HepG2 (cell line): ENCODE measurements around the gene KPNB1. TPM values are rescaled to one million over a fixed set of nuclear protein-coding genes. Genes with fewer than 3 reads are reported as not detected.

Source experiments
- ATAC-seq: fragments of 200-7000 bp; cut with Tn5 transposase; 3 replicates; pipeline ENCODE4 v1.9.1; 2020; ENCODE audit warnings: mild to moderate bottlenecking, moderate library complexity
- BruUV-seq: library from RNA; stranded (reverse); fragments of 400-500 nt; replicated peaks from 2 replicates; lab custom pipeline; 2021; lab: Mats Ljungman, UMichigan
- CTCF ChIA-PET: fragments of 300-600 bp; formaldehyde crosslinking; extraction: SDS; loops from one replicate; lab custom pipeline; 2021; ENCODE audit warnings: low total read pairs, inconsistent platforms, low intra/inter-chr PET ratio; lab: Yijun Ruan, JAX
- POLR2A ChIA-PET: fragments of 350-600 bp; sonication (Branson Sonifier 250); formaldehyde crosslinking; loops from one replicate; lab custom pipeline; 2020; ENCODE audit warnings: antibody characterized with exemption, inconsistent platforms; lab: Yijun Ruan, JAX
- DNase-seq: peaks from one replicate; pipeline ENCODE4 v3.0.0-alpha.2; 2015; ENCODE audit warnings: low spot score
- FAIRE-seq: peaks from 3 replicates; lab custom pipeline; 2011; peaks lifted over from hg19 to GRCh38; lab: Jason Lieb, UNC
- H2AFZ ChIP-seq: one replicate; pipeline ENCODE4 v1.6.1; 2011; ENCODE audit warnings: low read length, inconsistent platforms
- H3K27ac ChIP-seq: fragments of 300-600 bp; 3 replicates; pipeline ENCODE4 v1.8.0; 2011; ENCODE audit warnings: mixed run types, mild to moderate bottlenecking, mixed read lengths, low read length, inconsistent platforms; ENCODE audit not compliant: insufficient read depth; ENCODE audit errors: extremely low read length
- H3K27me3 ChIP-seq, 2 experiments: fragments of 200-600 bp in 1 of 2; 2 replicates in 1 of 2; 3 replicates in 1 of 2; pipeline versions ENCODE4 v1.6.0 to v1.8.0; 2011; ENCODE audit warnings: low read length in 2 of 2, mild to moderate bottlenecking in 2 of 2, moderate library complexity in 2 of 2, inconsistent platforms in 1 of 2; ENCODE audit not compliant: insufficient read depth in 2 of 2, control insufficient read depth in 1 of 2
- H3K36me3 ChIP-seq, 2 experiments: fragments of 200-600 bp in 1 of 2; replicated peaks in 1 of 2; 2 replicates in 1 of 2; 3 replicates in 1 of 2; pipeline versions ENCODE4 v1.5.1 to v1.8.0; 2011; ENCODE audit warnings: low read length in 2 of 2, inconsistent platforms in 1 of 2; ENCODE audit not compliant: insufficient read depth in 2 of 2, control insufficient read depth in 1 of 2
- H3K4me1 ChIP-seq: 2 replicates; pipeline ENCODE4 v1.5.1; 2012; ENCODE audit warnings: low read length, inconsistent platforms; ENCODE audit not compliant: insufficient read depth
- H3K4me2 ChIP-seq: 2 replicates; pipeline ENCODE4 v1.6.0; 2011; ENCODE audit warnings: low read depth, low read length, inconsistent platforms
- H3K4me3 ChIP-seq, 3 experiments: fragments of 200-600 bp in 1 of 3; sonication (generic), shearing (Covaris generic) in 1 of 3; replicated peaks in 1 of 3; 2 replicates each; pipeline ENCODE4 v1.5.1; 2011 to 2016; ENCODE audit warnings: low read length in 3 of 3, inconsistent platforms in 2 of 3, low read depth in 2 of 3, mild to moderate bottlenecking in 2 of 3, control low read depth in 1 of 3, mixed read lengths in 1 of 3; ENCODE audit not compliant: insufficient read depth in 1 of 3
- H3K79me2 ChIP-seq: one replicate; pipeline ENCODE4 v1.6.1; 2011; ENCODE audit warnings: low read length, inconsistent platforms; ENCODE audit not compliant: insufficient read depth
- H3K9ac ChIP-seq: 2 replicates; pipeline ENCODE4 v1.6.0; 2011; ENCODE audit warnings: mild to moderate bottlenecking, low read depth, low read length, inconsistent platforms; ENCODE audit not compliant: insufficient read depth
- H3K9me3 ChIP-seq: 2 replicates; pipeline ENCODE4 v1.5.1; 2012; ENCODE audit warnings: mild to moderate bottlenecking, low read length
- H4K20me1 ChIP-seq: 2 replicates; pipeline ENCODE4 v1.6.0; 2011; ENCODE audit warnings: inconsistent platforms, mild to moderate bottlenecking, low read length, moderate library complexity; ENCODE audit not compliant: insufficient read depth
- ASH2L ChIP-seq: fragments of 300-600, 200-600 bp; sonication (generic); IDR thresholded peaks from 2 replicates; pipeline ENCODE4 v1.7.0; 2017; ENCODE audit warnings: low read depth, mild to moderate bottlenecking, moderate library complexity, mixed read lengths, low read length; ENCODE audit not compliant: insufficient read length
- ELF3 ChIP-seq: IDR thresholded peaks from 2 replicates; pipeline ENCODE4 v1.6.1; 2016; ENCODE audit warnings: missing genetic modification reagents, missing compliant biosample characterization
- FOXA1 ChIP-seq, 2 experiments: fragments of 450-650 bp in 1 of 2; sonication (generic) in 1 of 2; formaldehyde crosslinking in 1 of 2; IDR thresholded peaks; 2 replicates each; pipeline versions ENCODE4 v1.4.0 to v1.6.1; 2016 to 2020; ENCODE audit warnings: missing genetic modification reagents in 1 of 2
- FOXA3 ChIP-seq: IDR thresholded peaks from 2 replicates; pipeline ENCODE4 v1.6.1; 2016; ENCODE audit warnings: missing genetic modification reagents, missing compliant biosample characterization
- FOXK2 ChIP-seq: fragments of 450-650 bp; IDR thresholded peaks from 2 replicates; pipeline ENCODE4 v1.6.1; 2016
- GATAD2A ChIP-seq: IDR thresholded peaks from 2 replicates; pipeline ENCODE4 v1.6.1; 2016
- MAF1 ChIP-seq: sonication (generic); formaldehyde crosslinking; IDR thresholded peaks from 2 replicates; pipeline ENCODE4 v1.5.0; 2020; ENCODE audit warnings: missing genetic modification reagents, borderline replicate concordance
- MIXL1 ChIP-seq: IDR thresholded peaks from 2 replicates; pipeline ENCODE4 v1.6.1; 2016
- POLR2AphosphoS5 ChIP-seq: IDR thresholded peaks from 2 replicates; pipeline ENCODE4 v1.6.1; 2012; ENCODE audit warnings: low read depth, low read length
- POLR2G ChIP-seq: fragments of 200-400 bp; formaldehyde crosslinking; IDR thresholded peaks from 2 replicates; pipeline ENCODE4 v1.6.1; 2018; ENCODE audit warnings: mild to moderate bottlenecking, low read depth, low read length, moderate library complexity
- RBFOX2 ChIP-seq: fragments of 200-400 bp; formaldehyde crosslinking; IDR thresholded peaks from 2 replicates; pipeline ENCODE4 v1.6.1; 2017; ENCODE audit warnings: low read depth, mild to moderate bottlenecking, low read length
- RBM22 ChIP-seq: fragments of 200-400 bp; formaldehyde crosslinking; optimal IDR thresholded peaks from 2 replicates; pipeline ENCODE3; 2017; ENCODE audit warnings: mild to moderate bottlenecking, low read length, moderate library complexity
- SMC3 ChIP-seq: IDR thresholded peaks from 2 replicates; pipeline ENCODE4 v1.6.1; 2011; ENCODE audit warnings: low read length, improper control_type of control experiment
- SOX13 ChIP-seq, 3 experiments: fragments of 450-650 bp in 1 of 3; sonication (generic) in 1 of 3; formaldehyde crosslinking in 1 of 3; IDR thresholded peaks in 2 of 3; conservative IDR thresholded peaks in 1 of 3; 2 replicates each; pipeline versions ENCODE4 v1.5.0 to v1.6.1; 2016 to 2020; ENCODE audit warnings: antibody characterized with exemption in 1 of 3, mild to moderate bottlenecking in 1 of 3, missing compliant biosample characterization in 1 of 3, missing genetic modification reagents in 1 of 3, moderate library complexity in 1 of 3
- SSRP1 ChIP-seq: IDR thresholded peaks from 2 replicates; pipeline ENCODE4 v1.6.1; 2016; ENCODE audit warnings: control low read depth
- STAG1 ChIP-seq: sonication (generic); formaldehyde crosslinking; IDR thresholded peaks from 2 replicates; pipeline ENCODE4 v1.4.0; 2020; ENCODE audit warnings: missing genetic modification reagents
- TGIF2 ChIP-seq: IDR thresholded peaks from 2 replicates; pipeline ENCODE4 v1.6.1; 2016; ENCODE audit warnings: control low read depth, missing compliant biosample characterization
- WGBS: methylation state at CpG from one replicate; pipeline ENCODE4 v1.1.6; 2017; ENCODE audit warnings: low lambda C conversion rate; 5-methylcytosine and 5-hydroxymethylcytosine counted together
- in situ Hi-C: cut with HindIII; loops from 2 replicates; pipeline ENCODE4 v1.10.0; 2017; ENCODE audit warnings: low pct_unique_long_range_greater_than_20kb; ENCODE audit not compliant: extremely low pct_ligation_motif_present
- intact Hi-C: fragments of 100-400 bp; cut with micrococcal nuclease; formaldehyde crosslinking; loops from one replicate; pipeline ENCODE4 v1.10.0; 2022; ENCODE audit not compliant: unreplicated experiment
- polyA plus RNA-seq, 8 experiments: library from polyadenylated mRNA; depleted of rRNA in 3 of 8; stranded (reverse) in 7 of 8; unstranded in 1 of 8; fragments of >200 nt; fragmentation: Illumina TruSeq in 4 of 8; extraction: Trizol in 4 of 8; gene quantifications; 2 replicates each; pipeline versions ENCODE4 v1.2.1 to v1.2.3, GENCODE V29; 2011 to 2016; ENCODE audit warnings: low read depth in 4 of 8, missing spikeins in 1 of 8, mixed read lengths in 1 of 8; ENCODE audit not compliant: insufficient read depth in 1 of 8
- total RNA-seq, 5 experiments: library from RNA; depleted of rRNA; stranded (reverse); fragments of >200 nt; fragmentation: Illumina TruSeq; extraction: Trizol; gene quantifications; 2 replicates each; pipeline ENCODE4 v1.2.3, GENCODE V29; 2016; ENCODE audit warnings: low read depth in 1 of 5
- TF ChIP-seq, protein P1 (sequence below): sonication (generic); formaldehyde crosslinking; IDR thresholded peaks from 2 replicates; pipeline ENCODE4 v1.5.0; 2020; ENCODE audit warnings: mild to moderate bottlenecking, missing genetic modification reagents, moderate library complexity
- TF ChIP-seq, protein P2 (sequence below): IDR thresholded peaks from 2 replicates; pipeline ENCODE4 v1.6.1; 2012; ENCODE audit warnings: low read depth, low read length, improper control_type of control experiment
- TF ChIP-seq, protein P3 (sequence below): sonication (generic); formaldehyde crosslinking; IDR thresholded peaks from 2 replicates; pipeline ENCODE4 v1.8.0; 2023; ENCODE audit warnings: mild to moderate bottlenecking, missing genetic modification reagents

The KPNB1 gene
- total and polyA plus RNA-seq, 2 of the 13 experiments (the other 11 are each of a cell fraction or from before 2014, with no cell fraction given): 164 to 424 TPM

DNA sequence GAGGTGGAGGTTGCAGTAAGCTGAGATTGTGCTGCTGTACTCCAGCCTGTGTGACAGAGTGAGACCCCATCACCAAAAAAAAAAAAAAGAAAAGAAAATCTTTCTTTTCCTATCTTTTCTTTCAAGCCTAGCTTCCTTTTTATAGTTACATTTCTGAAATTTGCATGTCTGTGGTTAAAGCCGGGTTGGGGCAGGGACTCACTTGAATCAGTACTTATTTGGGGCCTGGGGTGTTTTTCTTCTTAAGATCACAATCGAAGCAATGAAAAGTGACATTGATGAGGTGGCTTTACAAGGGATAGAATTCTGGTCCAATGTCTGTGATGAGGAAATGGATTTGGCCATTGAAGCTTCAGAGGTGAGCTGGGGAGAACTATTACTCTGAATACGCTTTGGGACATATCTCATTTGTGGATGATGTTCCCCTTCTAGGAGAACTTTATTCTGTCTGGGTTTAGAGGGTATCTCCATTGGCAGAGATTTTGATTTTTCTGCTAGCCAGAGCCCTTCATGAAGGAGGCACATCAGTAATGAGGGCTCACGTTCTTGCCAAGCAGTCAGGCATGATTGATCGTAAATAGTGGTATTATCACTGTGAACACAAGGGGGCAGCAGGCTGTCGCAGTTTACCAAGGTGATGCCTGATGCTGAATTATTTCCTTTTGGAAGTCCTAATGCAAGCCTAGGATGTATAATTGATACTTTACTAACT is 14.3 kb downstream of the KPNB1 start:
- TF ChIP-seq, protein P1, sequence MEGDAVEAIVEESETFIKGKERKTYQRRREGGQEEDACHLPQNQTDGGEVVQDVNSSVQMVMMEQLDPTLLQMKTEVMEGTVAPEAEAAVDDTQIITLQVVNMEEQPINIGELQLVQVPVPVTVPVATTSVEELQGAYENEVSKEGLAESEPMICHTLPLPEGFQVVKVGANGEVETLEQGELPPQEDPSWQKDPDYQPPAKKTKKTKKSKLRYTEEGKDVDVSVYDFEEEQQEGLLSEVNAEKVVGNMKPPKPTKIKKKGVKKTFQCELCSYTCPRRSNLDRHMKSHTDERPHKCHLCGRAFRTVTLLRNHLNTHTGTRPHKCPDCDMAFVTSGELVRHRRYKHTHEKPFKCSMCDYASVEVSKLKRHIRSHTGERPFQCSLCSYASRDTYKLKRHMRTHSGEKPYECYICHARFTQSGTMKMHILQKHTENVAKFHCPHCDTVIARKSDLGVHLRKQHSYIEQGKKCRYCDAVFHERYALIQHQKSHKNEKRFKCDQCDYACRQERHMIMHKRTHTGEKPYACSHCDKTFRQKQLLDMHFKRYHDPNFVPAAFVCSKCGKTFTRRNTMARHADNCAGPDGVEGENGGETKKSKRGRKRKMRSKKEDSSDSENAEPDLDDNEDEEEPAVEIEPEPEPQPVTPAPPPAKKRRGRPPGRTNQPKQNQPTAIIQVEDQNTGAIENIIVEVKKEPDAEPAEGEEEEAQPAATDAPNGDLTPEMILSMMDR (CRISPR knock-in tag): peak; percentile 87
- TF ChIP-seq FOXA1 (IDR thresholded peaks at IDR 0.05) (no peak), FOXA1 (CRISPR knock-in tag; IDR thresholded peaks at IDR 0.05) (peak; percentile 60), POLR2G (peak; percentile 51; the same call in 1 of the 2 replicates), POLR2AphosphoS5 (0 out of 2 replicates have a peak, but pooled peaks have one; percentile 14), RBFOX2 (0 out of 2 replicates have a peak, but pooled peaks have one; percentile 10), SMC3 (peak; percentile 72), MAF1 (CRISPR knock-in tag) (no peak), SSRP1 (CRISPR knock-in tag) (peak; percentile 77; the same call in 1 of the 2 replicates), TGIF2 (CRISPR knock-in tag) (0 out of 2 replicates have a peak, but pooled peaks have one; percentile 29), ASH2L (peak; percentile 34), STAG1 (peak; percentile 70), MIXL1 (CRISPR knock-in tag) (peak; percentile 61; the same call in 1 of the 2 replicates), RBM22 (peak; percentile 95), ELF3 (CRISPR knock-in tag) (peak; percentile 31; the same call in 1 of the 2 replicates), GATAD2A (CRISPR knock-in tag) (0 out of 2 replicates have a peak, but pooled peaks have one; percentile 11), FOXK2 (no peak), SOX13 (IDR thresholded peaks at IDR 0.05) (no peak), SOX13 (CRISPR knock-in tag; conservative IDR thresholded peaks at IDR 0.05 in 1 of 2, IDR thresholded peaks at IDR 0.05 in 1 of 2) (no peak), FOXA3 (CRISPR knock-in tag) (peak; percentile 43; the same call in 1 of the 2 replicates)
- TF ChIP-seq, protein P2, sequence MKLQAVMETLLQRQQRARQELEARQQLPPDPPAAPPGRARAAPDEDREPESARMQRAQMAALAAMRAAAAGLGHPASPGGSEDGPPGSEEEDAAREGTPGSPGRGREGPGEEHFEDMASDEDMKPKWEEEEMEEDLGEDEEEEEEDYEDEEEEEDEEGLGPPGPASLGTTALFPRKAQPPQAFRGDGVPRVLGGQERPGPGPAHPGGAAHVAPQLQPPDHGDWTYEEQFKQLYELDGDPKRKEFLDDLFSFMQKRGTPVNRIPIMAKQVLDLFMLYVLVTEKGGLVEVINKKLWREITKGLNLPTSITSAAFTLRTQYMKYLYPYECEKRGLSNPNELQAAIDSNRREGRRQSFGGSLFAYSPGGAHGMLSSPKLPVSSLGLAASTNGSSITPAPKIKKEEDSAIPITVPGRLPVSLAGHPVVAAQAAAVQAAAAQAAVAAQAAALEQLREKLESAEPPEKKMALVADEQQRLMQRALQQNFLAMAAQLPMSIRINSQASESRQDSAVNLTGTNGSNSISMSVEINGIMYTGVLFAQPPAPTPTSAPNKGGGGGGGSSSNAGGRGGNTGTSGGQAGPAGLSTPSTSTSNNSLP: peak; percentile 59; the same call in 1 of the 2 replicates
- TF ChIP-seq, protein P3, sequence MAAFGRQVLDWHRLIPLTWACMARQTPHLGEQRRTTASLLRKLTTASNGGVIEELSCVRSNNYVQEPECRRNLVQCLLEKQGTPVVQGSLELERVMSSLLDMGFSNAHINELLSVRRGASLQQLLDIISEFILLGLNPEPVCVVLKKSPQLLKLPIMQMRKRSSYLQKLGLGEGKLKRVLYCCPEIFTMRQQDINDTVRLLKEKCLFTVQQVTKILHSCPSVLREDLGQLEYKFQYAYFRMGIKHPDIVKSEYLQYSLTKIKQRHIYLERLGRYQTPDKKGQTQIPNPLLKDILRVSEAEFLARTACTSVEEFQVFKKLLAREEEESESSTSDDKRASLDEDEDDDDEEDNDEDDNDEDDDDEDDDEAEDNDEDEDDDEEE: no peak
- no peak overlapping the region for H2AFZ ChIP-seq
- intact Hi-C loops (loop anchor here (1.0 to 2.0 kb wide), 3 partner anchors 13 to 78 kb away; no protein-coding TSS in a partner anchor), in situ Hi-C loops (no loop called here)
- no peak overlapping the region for H3K9ac ChIP-seq
- H3K9me3 ChIP-seq: no peaks in the 10 kb centered on the region
- no peak overlapping the region for H3K27ac ChIP-seq
- ChIA-PET POLR2A (interaction anchor here (1.0 to 6.9 kb wide), 3 partner anchors 9 to 18 kb away, joined by 3 to 59 read pairs (median 3); partner anchors contain the start of gene KPNB1), CTCF (interaction anchor here (0.9 to 1.4 kb wide), 2 partner anchors 78 to 138 kb away, joined by 4 to 8 read pairs; no protein-coding TSS in a partner anchor)
- no peaks in the 10 kb centered on the region for H3K27me3 ChIP-seq
- FAIRE-seq: peak; percentile 42
- peak; percentile 63 for DNase-seq
- H3K4me2 ChIP-seq: no peak overlapping the region
- peak; percentile 86 for ATAC-seq
- peaks cover 19% of the 10 kb centered on the region for H4K20me1 ChIP-seq
- 76% methylated on average over 6 of the region's 6 CpGs for WGBS
- no peaks in the 10 kb centered on the region for H3K4me1 ChIP-seq
- no peak overlapping the region for H3K4me3 ChIP-seq
- H3K79me2 ChIP-seq: no peaks in the 10 kb centered on the region
- no TSS peak for BruUV-seq
- H3K36me3 ChIP-seq: peaks cover 45 to 91% of the 10 kb centered on the region in 2 experiments
